Neural cell (in vitro differentiated cells): ENCODE data around the gene B2M.

Source experiments
- POLR2AphosphoS5 ChIP-seq: IDR thresholded peaks from 2 replicates; pipeline ENCODE4 v1.6.1; 2012
- RAD21 ChIP-seq: fragments of 450-650 bp; conservative IDR thresholded peaks from 2 replicates; pipeline ENCODE4 v1.6.1; 2014; ENCODE audit warnings: antibody characterized with exemption, mild to moderate bottlenecking, moderate library complexity
- TAF1 ChIP-seq: IDR thresholded peaks from 2 replicates; pipeline ENCODE4 v1.6.1; 2012; ENCODE audit warnings: low read depth
- TF ChIP-seq, protein P1 (sequence below): fragments of 450-650 bp; IDR thresholded peaks from 2 replicates; pipeline ENCODE4 v1.5.1; 2014; ENCODE audit warnings: antibody characterized with exemption, mild to moderate bottlenecking, moderate library complexity; ENCODE audit not compliant: poor library complexity, severe bottlenecking

DNA sequence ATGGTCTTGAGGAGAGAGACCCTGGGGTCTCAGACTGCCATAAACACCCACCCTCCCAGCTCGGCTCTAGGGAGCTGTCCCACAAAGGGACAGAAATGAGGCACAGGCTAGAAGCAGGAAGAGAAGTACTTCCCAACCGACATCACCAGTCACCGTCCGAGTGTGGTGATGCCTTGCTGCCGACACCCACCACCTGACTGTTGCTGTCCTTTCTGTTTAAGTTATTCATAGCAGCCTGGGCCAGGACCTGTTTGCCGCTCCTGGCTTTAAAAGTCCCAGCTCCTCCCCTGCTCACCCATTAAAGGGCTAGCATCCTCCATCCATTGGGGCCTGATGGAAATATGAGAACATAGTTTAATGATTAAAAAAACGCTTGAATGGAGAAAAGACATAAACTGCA, 34.6 kb upstream of the B2M start:
- TF ChIP-seq, protein P1, sequence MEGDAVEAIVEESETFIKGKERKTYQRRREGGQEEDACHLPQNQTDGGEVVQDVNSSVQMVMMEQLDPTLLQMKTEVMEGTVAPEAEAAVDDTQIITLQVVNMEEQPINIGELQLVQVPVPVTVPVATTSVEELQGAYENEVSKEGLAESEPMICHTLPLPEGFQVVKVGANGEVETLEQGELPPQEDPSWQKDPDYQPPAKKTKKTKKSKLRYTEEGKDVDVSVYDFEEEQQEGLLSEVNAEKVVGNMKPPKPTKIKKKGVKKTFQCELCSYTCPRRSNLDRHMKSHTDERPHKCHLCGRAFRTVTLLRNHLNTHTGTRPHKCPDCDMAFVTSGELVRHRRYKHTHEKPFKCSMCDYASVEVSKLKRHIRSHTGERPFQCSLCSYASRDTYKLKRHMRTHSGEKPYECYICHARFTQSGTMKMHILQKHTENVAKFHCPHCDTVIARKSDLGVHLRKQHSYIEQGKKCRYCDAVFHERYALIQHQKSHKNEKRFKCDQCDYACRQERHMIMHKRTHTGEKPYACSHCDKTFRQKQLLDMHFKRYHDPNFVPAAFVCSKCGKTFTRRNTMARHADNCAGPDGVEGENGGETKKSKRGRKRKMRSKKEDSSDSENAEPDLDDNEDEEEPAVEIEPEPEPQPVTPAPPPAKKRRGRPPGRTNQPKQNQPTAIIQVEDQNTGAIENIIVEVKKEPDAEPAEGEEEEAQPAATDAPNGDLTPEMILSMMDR: no peak
- TF ChIP-seq POLR2AphosphoS5 (no peak), RAD21 (no peak), TAF1 (no peak)
